Vein endothelial cell (primary cell): Measurements from ENCODE around the gene ZDHHC4. TPM values are rescaled to one million over a fixed set of nuclear protein-coding genes. Genes with fewer than 3 reads are reported as not detected.

ENCODE experiments used
- total RNA-seq: library from RNA; depleted of rRNA; stranded (reverse); fragments of >200 nt; gene quantifications from 2 replicates; pipeline ENCODE4 v1.2.3, GENCODE V29; 2012

ZDHHC4 gene
- 30.1 and 36.9 TPM in 2 replicates for total RNA-seq

DNA sequence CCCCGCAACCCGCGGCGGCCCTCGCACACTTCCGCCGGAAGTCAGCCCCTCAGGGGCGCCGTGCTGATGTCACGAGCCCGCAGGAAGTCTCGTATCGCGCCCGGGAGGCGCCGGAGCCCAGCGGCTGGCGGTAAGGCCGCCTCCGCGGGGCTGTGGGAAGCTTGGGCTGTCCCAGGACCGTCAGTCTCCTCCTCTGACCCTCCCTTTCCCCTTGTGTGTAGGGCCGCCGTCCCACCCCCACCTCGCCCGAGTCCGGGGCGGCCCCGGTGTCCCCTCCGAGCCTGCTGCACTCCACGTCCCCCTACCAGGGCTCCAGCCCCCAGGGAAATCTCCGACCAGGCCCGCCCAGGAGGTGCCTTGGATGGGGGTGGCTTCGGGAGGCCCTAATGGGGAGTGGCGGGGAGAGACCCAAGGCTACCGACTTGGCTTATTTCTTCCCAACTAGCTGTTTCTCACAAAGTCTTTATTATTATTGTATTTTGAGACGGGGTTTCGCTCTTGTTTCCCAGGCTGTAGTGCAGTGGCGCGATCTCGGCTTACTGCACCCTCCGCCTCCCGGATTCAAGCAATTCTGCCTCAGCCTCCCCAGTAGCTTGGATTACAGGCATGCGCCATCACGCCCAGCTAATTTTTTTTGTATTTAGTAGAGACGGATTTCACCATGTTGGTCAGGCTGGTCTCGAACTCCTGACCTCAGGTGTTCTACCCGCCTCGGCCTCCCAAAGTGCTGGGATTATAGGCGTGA, at the start of gene ZDHHC4:
ZDHHC4 (plus strand) TSS at position 86 of the 745 bp plus-strand sequence. CDS start 3,108 bp downstream, outside the sequence.

DNA sequence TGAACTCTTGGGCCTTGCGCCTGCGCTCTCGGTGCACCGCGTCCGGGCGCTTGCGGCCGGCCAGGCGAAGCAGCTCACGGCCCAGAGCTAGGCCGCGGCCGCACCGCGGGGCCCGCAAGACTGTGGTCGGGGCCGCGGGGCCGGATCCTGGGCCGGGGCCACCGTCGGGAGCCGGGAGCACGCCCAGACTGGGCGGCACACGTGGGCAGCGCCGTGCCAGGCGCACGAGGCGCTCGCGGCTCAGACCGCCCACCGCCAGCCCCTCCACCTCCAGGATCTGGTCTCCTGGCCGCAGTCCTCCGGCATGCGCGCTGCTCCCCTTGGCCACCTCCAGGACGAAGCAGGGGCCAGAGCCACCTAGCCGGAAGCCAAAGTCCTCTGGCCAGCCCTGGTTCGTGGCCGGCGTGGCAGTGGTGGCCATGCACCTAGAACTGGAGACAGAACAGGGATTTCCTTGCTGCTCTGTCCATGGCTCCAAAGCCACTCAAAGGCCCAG, 26.2 kb upstream of the ZDHHC4 start, which contains the start of gene GRID2IP:
GRID2IP (minus strand) TSS at position 446 of the 496 bp plus-strand sequence; CDS start at position 421, 25 bp downstream.

GRCh38 chr7:6589829-6590644, 12.8 kb downstream of the ZDHHC4 start, which contains the start of gene INTS15:
Gene INTS15 (plus strand): TSS chr7:6590021. CDS start chr7:6590284, 263 bp downstream.

GRCh38 chr7:6614953-6615722, 37.9 kb downstream of the ZDHHC4 start, which contains the start of gene ZNF853:
Gene ZNF853 (plus strand): TSS chr7:6615610. CDS start chr7:6616175, 565 bp downstream.

DNA sequence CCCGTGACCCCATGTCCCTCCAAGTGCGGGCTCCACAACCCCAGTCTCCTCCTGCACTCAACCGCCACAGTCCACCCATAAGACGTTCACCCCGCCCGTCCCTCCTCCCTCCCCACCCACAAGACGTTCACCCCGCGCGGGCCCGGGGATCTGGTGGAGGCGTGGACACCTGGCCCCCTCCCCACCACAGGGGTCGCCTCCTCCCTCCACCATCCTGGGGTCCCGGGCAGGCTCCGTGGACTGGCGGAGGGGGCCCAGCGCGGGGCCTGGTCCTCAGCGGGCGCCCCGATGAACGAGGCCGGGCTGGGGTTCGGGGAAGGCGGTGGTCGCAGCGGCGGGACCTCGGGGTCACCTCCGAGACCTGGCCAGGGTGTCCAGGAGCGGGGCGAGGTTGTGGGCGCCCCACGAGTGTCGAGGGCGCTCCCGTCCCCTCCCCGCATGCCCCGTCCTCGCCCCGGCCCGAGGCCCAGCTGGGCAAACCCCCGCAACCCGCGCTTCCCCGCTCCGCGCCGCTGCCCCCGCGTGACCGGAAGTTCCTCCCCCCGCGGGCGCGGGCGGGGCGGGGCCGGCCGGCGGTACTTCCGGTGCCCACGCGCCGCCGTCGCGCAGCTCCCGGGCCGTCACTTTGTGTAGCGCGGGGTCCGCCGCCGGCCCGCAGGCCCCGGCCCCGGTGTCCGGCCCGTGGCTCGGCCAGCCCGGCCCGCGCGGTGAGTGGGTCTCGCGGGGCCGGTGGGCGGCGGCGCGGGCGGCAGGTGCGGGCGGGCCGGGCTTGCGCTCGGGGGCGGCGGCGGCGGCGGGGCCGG, 59.7 kb downstream of the ZDHHC4 start, which contains the start of gene ZNF316:
ZNF316 (plus strand) TSS at position 578 of the 803 bp plus-strand sequence. CDS start 5,092 bp downstream, outside the sequence.

Other genes starting within 250 kb of the ZDHHC4 start
- 15.7 and 17.7 TPM in 2 replicates for gene FAM220A, start 228.5 kb upstream of the ZDHHC4 start, total RNA-seq
- 82.6 and 86.9 TPM in 2 replicates for gene RAC1, start 202.9 kb upstream of the ZDHHC4 start, total RNA-seq
- gene DAGLB, start 129.5 kb upstream of the ZDHHC4 start, total RNA-seq = 17.3 and 22.3 TPM in 2 replicates
- gene KDELR2, start 93.3 kb upstream of the ZDHHC4 start, total RNA-seq = 156 and 173 TPM in 2 replicates
- gene GRID2IP, start 26.0 kb upstream of the ZDHHC4 start, total RNA-seq = not detected in 2 replicates
- gene INTS15, start 12.6 kb downstream of the ZDHHC4 start, total RNA-seq = 20.5 and 26.5 TPM in 2 replicates
- gene ZNF853, start 38.2 kb downstream of the ZDHHC4 start, total RNA-seq = 0.29 and 0.65 TPM in 2 replicates
- gene ZNF316, start 59.9 kb downstream of the ZDHHC4 start, total RNA-seq = 11.9 and 15.4 TPM in 2 replicates
- gene ZNF12, start 129.5 kb downstream of the ZDHHC4 start, total RNA-seq = 16.2 and 23.8 TPM in 2 replicates
- 0.38 TPM in 1 of 2 replicates, not detected in the other for gene RSPH10B2, start 176.6 kb downstream of the ZDHHC4 start, total RNA-seq
- 50.6 and 56.4 TPM in 2 replicates for gene CCZ1B, start 248.8 kb downstream of the ZDHHC4 start, total RNA-seq